GM19043 (cell line): ENCODE measurements around the gene GRM5.
"Not testable (repeated sequence)": the region's sequence is repeated elsewhere in the genome, so short reads cannot be mapped to it uniquely, and the experiment has no call there.

Experiments
- ATAC-seq: cut with Tn5 transposase; IDR thresholded peaks from one replicate; pipeline ENCODE4 v1.9.1; 2021; ENCODE audit warnings: low read depth; ENCODE audit not compliant: unreplicated experiment

The GRM5 gene

DNA sequence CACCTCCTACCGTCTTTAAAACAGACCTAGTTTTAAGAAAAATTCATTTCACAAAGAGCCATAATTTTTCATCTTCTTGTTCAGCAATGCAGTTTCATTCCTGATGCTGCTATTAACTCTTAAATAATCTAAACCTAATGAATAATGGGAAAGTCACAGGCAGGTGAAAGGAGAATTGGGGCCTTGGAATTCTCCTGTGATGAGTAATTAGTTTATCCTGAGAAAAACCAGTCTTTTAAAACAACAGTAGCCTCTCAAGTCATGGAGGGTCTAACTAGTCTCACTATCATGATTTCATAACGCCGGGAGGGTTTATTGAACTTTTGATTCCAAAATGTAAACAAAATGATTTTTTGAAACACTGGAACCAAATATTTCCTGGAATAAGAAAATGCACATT lies 86.8 kb downstream of the GRM5 start:
- not testable (repeated sequence) for ATAC-seq

DNA sequence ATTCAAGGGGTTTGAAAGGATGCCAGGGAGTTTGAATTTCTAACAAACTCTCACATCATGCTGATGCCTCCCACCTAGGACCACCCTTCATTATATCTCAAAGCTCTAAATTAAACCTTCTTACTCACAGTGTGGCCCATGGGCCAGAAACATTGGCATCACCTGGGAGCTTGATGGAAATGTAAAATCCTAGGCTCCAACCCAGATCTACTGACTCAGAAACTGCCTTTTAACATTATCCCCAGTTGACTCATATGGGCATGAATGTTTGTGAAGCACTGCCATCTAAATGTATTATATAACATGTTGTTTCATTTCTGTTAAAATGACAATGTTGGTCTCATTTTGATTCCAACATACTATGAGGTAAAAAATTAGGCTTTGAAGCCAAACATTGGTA lies 90.3 kb downstream of the GRM5 start:
- ATAC-seq = not testable (repeated sequence)

DNA sequence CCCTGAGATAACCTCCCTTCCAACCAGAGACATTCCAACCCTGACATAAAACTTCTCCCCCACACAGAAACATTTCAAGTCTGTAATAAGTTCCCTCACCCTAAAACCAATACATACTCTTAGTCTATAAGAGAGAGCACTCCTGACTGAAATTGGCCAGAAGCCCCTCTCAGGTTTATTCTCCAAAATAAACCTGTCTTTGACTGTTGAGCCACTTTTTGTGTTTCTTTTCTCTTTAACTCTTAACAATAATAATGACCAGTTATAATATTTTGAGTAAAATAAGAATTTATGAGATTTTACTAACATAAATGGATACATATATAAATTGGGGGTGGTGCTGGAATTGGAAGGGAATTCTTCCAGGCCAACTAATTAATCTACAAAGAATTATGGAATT lies 93.6 kb downstream of the GRM5 start:
- no peak for ATAC-seq

DNA sequence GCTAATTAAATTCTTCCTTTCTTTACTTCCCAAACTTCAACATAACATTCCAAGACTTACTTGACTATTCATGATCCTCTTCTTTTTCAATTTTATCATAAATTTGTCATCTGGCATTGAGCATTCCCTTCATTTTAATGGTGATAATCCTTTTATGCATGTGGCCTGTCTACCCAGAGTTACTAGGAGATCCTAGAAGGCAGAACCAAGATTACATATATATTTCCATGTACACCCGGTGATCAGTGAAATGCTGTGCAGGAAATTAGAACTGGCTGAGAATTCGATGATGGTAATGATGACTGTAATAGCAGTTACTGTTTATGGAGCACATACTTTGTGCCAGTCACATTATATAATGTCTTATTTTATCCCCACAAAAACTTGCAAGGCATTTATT lies 104.2 kb downstream of the GRM5 start:
- ATAC-seq = not testable (repeated sequence)

DNA sequence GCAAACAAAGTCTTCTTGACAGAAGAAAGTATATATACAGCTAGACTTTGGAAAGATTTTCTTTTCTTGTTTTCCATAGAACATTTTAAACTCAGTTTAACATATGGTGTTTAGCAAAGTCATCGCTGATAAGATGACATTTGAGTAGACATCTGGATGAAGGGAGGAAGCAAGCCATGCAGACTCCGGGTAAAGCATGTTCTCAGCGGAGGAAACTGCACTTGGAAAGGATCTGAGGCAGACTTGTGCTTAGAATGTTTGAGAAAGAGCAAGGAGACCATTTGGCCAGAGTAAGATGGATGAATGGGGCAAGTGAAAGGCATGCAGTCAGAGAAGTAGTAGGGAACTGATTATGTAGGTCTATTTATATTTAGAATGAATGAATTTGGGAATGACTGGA lies 105.9 kb downstream of the GRM5 start:
- ATAC-seq = not testable (repeated sequence)

DNA sequence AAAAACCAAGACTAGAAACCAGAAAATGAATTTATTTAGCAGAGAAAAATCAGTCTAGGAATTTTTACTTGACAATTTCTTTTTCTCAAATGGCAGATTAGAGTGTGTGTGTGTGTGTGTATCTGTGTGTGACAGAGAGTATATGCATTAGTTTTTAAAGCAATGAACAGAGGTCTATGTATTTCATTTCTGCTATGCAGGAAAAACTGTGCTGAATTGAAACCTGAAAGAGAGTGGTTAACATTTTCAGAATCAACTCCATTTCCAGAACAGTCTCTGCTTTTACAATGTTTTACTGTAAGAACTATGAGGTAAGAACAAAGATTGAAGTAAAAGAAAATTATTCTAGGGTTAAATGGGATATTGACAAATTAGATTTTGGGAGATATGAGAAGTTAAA lies 114.8 kb downstream of the GRM5 start:
- no peak for ATAC-seq

- ATAC-seq = not testable (repeated sequence)
These were observed 116.9 kb downstream of the GRM5 start for GRCh38 chr11:88948908-88949307.

GRCh38 chr11:88947843-88948572 lies 117.8 kb downstream of the GRM5 start:
- peak; percentile 51 for ATAC-seq

DNA sequence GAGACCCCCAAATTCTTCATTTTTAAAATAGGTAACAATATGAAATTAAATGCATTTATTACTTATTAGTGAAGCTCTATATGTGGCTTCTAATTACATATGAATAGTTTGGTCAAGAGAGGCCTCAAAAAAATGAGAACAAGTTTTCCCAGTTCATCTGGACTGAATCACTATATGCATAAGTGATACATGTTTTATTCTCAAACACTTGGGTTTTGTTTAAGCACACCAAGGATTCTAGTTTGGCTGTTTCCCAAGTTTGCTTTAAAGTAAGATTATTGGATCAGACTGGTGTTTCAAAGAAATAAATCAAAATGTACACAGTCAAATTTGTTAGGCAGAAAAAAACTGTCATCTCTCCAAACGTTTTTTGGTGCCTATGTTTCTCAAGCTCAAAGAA lies 136.1 kb downstream of the GRM5 start:
- not testable (repeated sequence) for ATAC-seq

DNA sequence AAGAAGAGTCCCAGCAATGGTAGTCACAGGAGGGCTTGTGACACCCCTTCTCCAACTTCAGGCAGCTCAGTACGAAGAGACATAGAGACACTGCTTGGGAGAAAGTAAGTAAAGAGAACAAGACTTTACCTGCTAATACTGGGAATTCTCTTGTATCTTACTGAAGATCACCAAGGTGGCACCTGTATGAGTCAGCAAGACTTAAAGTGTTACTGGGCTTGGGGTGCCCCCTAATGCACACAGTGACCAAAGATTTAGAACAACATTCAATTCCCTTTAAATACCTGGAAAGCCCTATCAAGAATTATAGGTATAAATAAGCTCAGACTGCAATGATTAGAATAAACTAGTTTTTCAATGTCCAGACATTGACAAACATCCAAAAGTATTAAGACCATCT lies 148.7 kb downstream of the GRM5 start:
- ATAC-seq = not testable (repeated sequence)

DNA sequence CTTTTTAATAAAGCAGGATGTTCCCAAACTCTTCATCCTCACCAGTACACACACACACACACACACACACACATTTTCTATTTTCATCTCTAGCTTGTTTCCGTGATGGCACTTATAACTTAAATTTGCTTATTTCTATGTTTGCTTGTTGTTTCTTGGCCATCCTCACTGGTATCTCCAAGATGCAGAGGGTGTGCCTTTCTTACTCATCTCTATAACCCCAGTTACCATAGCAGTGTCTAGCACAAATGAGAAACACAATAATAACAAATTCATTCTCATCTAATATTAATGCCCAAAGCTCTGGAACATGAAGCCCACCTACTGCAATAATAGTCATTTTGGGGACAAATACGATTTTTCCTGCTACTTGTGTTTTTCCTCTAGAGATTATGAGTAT lies 156.3 kb downstream of the GRM5 start:
- no peak for ATAC-seq

DNA sequence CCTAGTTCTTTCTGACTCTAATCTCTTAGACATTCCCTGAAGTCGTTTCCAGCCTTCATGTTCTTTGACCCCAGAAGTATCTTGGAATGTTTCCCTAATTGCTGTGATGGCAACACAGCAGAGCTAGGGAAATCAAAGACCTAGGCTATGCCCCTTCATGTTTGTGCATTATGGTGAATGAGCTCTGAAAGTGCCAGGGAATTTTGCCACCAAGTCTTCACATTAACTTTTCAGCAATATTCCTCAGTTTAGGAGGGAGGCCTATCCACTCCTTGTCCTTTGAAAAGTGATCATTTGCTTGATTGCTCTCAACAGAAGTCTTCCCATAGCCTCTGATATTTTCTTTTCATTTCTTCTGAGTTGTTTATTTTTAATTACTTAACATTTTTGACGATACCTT lies 164.3 kb downstream of the GRM5 start:
- not testable (repeated sequence) for ATAC-seq

- ATAC-seq = not testable (repeated sequence)
These were observed 176.9 kb downstream of the GRM5 start for GRCh38 chr11:88888855-88889254.

GRCh38 chr11:88886796-88887195 lies 179.0 kb downstream of the GRM5 start:
- ATAC-seq = peak; percentile 59

DNA sequence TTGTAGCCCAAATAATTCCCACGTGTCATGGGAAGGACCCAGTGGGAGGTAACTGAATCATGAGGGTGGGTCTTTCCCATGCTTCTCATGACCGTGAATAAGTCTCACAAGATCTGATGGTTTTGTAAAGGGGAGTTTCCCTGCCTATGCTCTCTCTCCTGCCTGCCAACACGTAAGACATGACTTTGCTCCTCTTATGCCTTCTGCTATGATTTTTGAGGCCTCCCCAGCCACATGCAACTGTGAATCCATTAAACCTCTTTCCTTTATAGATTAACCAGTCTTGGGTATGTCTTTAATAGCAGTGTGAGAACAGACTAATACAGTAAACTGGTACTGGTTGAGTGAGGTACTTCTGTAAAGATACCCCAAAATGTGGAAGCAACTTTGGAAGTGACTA lies 183.0 kb downstream of the GRM5 start:
- ATAC-seq = not testable (repeated sequence)

DNA sequence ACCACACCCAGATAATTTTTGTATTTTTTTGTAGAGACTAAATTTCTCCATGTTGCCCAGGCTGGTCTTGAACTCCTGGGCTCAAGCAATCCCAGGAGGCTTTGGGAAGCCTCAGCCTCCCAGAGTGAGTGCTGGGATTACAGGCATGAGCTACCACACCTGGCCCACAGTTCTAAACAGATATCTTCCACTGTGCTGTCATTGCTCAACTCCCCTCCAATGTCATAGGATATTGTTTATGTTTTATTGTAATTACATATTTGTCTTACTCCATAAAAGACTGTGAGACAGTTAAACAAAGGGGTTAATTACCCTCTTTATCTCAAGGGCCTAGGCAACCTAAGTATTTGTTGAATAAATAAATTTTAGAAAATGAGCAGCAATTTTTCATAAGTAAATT lies 204.2 kb downstream of the GRM5 start:
- no peak for ATAC-seq

GRCh38 chr11:88860431-88860830 lies 205.4 kb downstream of the GRM5 start:
- ATAC-seq = not testable (repeated sequence)

DNA sequence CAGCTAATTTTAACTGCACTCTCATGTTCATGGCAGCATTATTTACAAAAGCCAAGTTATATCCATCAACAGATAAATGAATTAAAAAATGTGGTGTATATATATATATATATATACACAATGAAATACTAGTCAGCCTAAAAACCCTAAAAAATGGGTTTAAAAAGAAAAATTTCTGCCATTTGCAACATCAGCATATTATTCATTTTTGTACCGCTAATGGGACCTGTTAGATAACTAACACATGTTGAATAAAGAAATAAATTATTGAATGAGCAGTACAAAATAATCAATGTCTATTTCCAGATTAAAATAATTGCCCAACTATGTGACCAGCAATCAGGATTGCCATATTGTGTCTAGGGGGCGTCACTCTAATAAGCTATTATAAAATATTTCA lies 211.8 kb downstream of the GRM5 start:
- not testable (repeated sequence) for ATAC-seq

- ATAC-seq = not testable (repeated sequence)
These were observed 214.2 kb downstream of the GRM5 start for GRCh38 chr11:88851547-88851946.

GRCh38 chr11:88849773-88850172 lies 216.0 kb downstream of the GRM5 start:
- not testable (repeated sequence) for ATAC-seq

GRCh38 chr11:88849368-88849767 lies 216.4 kb downstream of the GRM5 start:
- no peak for ATAC-seq

- ATAC-seq = not testable (repeated sequence)
These were observed 219.5 kb downstream of the GRM5 start for GRCh38 chr11:88846266-88846665.

GRCh38 chr11:88844941-88845340 lies 220.8 kb downstream of the GRM5 start:
- not testable (repeated sequence) for ATAC-seq
